Trophoblast cell (in vitro differentiated cells and primary cell): ENCODE results near the gene TRMU.

Source experiments
- DNase-seq, 2 donors: peaks; one replicate each; pipeline ENCODE4 v3.0.0-alpha.2; 2016
- H2AFZ ChIP-seq: 2 replicates; pipeline ENCODE4 v1.6.1; 2013; ENCODE audit warnings: low read length, moderate library complexity, mild to moderate bottlenecking; ENCODE audit not compliant: insufficient read depth, poor library complexity
- H2AK5ac ChIP-seq: 2 replicates; pipeline ENCODE4 v1.6.1; 2013; ENCODE audit warnings: mild to moderate bottlenecking, low read length
- H2BK120ac ChIP-seq: 2 replicates; pipeline ENCODE4 v1.6.1; 2013; ENCODE audit warnings: low read length, mild to moderate bottlenecking, moderate library complexity; ENCODE audit not compliant: insufficient read depth, poor library complexity
- H2BK12ac ChIP-seq: 2 replicates; pipeline ENCODE4 v1.6.1; 2013; ENCODE audit warnings: mild to moderate bottlenecking, low read length, moderate library complexity
- H2BK5ac ChIP-seq: 2 replicates; pipeline ENCODE4 v1.6.1; 2013; ENCODE audit warnings: low read length, low read depth, moderate library complexity, mild to moderate bottlenecking; ENCODE audit not compliant: poor library complexity
- H3K14ac ChIP-seq: 2 replicates; pipeline ENCODE4 v1.6.1; 2013; ENCODE audit warnings: mild to moderate bottlenecking, low read length
- H3K18ac ChIP-seq: 2 replicates; pipeline ENCODE4 v1.6.1; 2013; ENCODE audit warnings: mild to moderate bottlenecking, low read length
- H3K23ac ChIP-seq: 2 replicates; pipeline ENCODE4 v1.6.1; 2013; ENCODE audit warnings: low read length
- H3K27ac ChIP-seq: 2 replicates; pipeline ENCODE4 v1.5.1; 2013; ENCODE audit warnings: low read depth, mild to moderate bottlenecking, inconsistent platforms, low read length, moderate library complexity
- H3K27me3 ChIP-seq: 2 replicates; pipeline ENCODE4 v1.6.1; 2013; ENCODE audit warnings: inconsistent platforms, mild to moderate bottlenecking, low read length, moderate library complexity; ENCODE audit not compliant: insufficient read depth
- H3K36me3 ChIP-seq, 2 experiments: 1 replicate in 1 of 2; 2 replicates in 1 of 2; pipeline ENCODE4 v1.6.1; 2013; ENCODE audit warnings: low read length in 2 of 2, mild to moderate bottlenecking in 2 of 2, moderate library complexity in 1 of 2; ENCODE audit not compliant: insufficient read depth in 2 of 2, control insufficient read depth in 1 of 2
- H3K4ac ChIP-seq: 2 replicates; pipeline ENCODE4 v1.6.1; 2013; ENCODE audit warnings: low read depth, mild to moderate bottlenecking, low read length, moderate library complexity
- H3K4me1 ChIP-seq, 2 experiments: 1 replicate in 1 of 2; 2 replicates in 1 of 2; pipeline ENCODE4 v1.6.1; 2013; ENCODE audit warnings: low read length in 2 of 2, mild to moderate bottlenecking in 2 of 2, moderate library complexity in 1 of 2; ENCODE audit not compliant: insufficient read depth in 2 of 2, control insufficient read depth in 1 of 2
- H3K4me2 ChIP-seq: 2 replicates; pipeline ENCODE4 v1.6.1; 2013; ENCODE audit warnings: inconsistent platforms, mild to moderate bottlenecking, low read length, moderate library complexity
- H3K4me3 ChIP-seq: 2 replicates; pipeline ENCODE4 v1.5.1; 2013; ENCODE audit warnings: mild to moderate bottlenecking, low read depth, low read length, inconsistent platforms
- H3K79me1 ChIP-seq: one replicate; pipeline ENCODE4 v1.6.1; 2013; ENCODE audit warnings: low read length
- H3K79me2 ChIP-seq: 2 replicates; pipeline ENCODE4 v1.6.1; 2013; ENCODE audit warnings: low read length, mild to moderate bottlenecking; ENCODE audit not compliant: control insufficient read depth, insufficient read depth, poor library complexity
- H3K9ac ChIP-seq: 2 replicates; pipeline ENCODE4 v1.6.1; 2013; ENCODE audit warnings: mild to moderate bottlenecking, low read length
- H3K9me3 ChIP-seq: 2 replicates; pipeline ENCODE4 v1.6.1; 2013; ENCODE audit warnings: low read depth, mild to moderate bottlenecking, control low read depth, inconsistent platforms, low read length; ENCODE audit not compliant: insufficient read depth
- H4K12ac ChIP-seq: 2 replicates; pipeline ENCODE4 v1.6.1; 2013; ENCODE audit warnings: low read depth, mild to moderate bottlenecking, low read length, moderate library complexity
- H4K8ac ChIP-seq: 2 replicates; pipeline ENCODE4 v1.6.1; 2013; ENCODE audit warnings: low read depth, mild to moderate bottlenecking, low read length, moderate library complexity
- H4K91ac ChIP-seq: one replicate; pipeline ENCODE4 v1.6.1; 2013; ENCODE audit warnings: low read depth, mild to moderate bottlenecking, low read length, moderate library complexity
- WGBS: extraction: QIAGEN DNeasy Blood & Tissue Kit; methylation state at CpG from one replicate; pipeline ENCODE4 v1.1.7; 2013; ENCODE audit warnings: missing lambda C conversion rate; ENCODE audit not compliant: insufficient read length, insufficient coverage; ENCODE audit errors: extremely low coverage; 5-methylcytosine and 5-hydroxymethylcytosine counted together

TRMU gene

DNA sequence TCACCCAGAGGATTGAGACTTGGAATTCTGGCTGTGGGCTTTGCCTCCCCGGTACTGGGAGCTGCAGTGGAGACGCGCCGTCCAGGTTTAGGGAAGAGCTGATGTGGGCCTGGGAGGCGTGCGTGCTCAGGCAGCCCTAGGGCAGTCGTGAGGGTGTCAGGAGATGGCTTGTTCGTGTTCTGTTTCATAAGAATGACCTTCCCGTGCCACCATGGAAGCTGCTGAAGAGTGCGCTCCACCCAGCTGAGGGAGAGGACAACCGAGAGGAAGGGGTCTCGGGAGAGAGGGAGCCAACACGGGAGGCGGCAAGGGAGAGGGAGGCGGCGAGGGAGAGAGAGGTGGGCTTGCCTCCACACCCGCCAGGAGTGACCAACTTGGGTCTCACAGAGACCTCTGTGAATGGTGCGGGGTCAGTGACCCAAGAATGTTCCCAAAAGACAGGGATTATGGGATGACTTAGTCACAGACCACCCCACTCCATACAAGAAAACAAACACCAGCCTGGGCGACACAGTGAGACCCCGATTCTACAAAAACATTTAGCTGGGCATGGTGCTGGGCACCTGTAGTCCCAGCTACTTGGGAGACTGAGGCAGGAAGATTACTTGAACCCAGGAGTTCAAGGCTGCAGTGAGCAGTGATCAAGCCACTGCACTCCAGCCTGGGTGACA, 14.7 kb upstream of the TRMU start:
- Histone ChIP-seq H3K18ac (no peak overlapping the region), H3K14ac (no peak overlapping the region), H4K8ac (no peak overlapping the region), H4K12ac (no peak overlapping the region), H3K36me3 (peaks cover 66 to 70% of the 10 kb centered on the region in 2 experiments), H2BK12ac (no peak overlapping the region), H3K4me1 (no peaks in the 10 kb centered on the region), H3K9ac (no peak overlapping the region), H3K79me1 (no peaks in the 10 kb centered on the region), H2AFZ (no peak overlapping the region), H3K4me3 (no peak overlapping the region), H3K4me2 (no peak overlapping the region), H3K27me3 (no peaks in the 10 kb centered on the region), H2BK5ac (no peak overlapping the region), H3K23ac (no peak overlapping the region), H2BK120ac (no peak overlapping the region), H3K9me3 (peaks cover 4% of the 10 kb centered on the region), H2AK5ac (no peak overlapping the region), H3K4ac (no peak overlapping the region), H4K91ac (no peak overlapping the region), H3K27ac (no peak overlapping the region), H3K79me2 (no peaks in the 10 kb centered on the region)
- no peak for DNase-seq
- no CpG with 5 or more reads among the region's 20 CpGs for WGBS

DNA sequence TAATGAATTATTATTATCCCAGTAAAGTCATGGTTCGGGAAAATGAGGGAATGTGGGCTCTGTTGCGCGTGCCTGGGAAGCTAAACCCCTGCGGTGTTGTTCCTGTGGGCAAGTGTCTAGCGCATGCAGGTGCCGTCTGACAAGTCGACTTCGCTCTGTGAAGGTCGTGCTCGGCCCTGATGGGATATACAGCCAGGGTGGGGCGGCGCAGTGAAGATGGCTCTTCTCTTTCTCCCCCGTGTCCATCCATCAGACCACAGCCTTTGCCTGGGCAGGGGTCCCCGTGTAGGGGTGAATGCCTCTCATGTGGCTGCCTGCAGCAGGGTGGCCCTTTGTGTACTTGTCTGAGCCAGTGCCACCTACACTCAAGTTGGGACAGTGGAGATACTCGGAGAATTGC, 12.8 kb upstream of the TRMU start:
- DNase-seq: no peak
- no CpG with 5 or more reads among the region's 15 CpGs for WGBS
- Histone ChIP-seq H3K27me3 (no peaks in the 10 kb centered on the region), H3K4ac (no peak overlapping the region), H2BK120ac (no peak overlapping the region), H2AK5ac (no peak overlapping the region), H3K4me1 (no peaks in the 10 kb centered on the region), H3K9ac (no peak overlapping the region), H3K79me2 (no peaks in the 10 kb centered on the region), H3K23ac (no peak overlapping the region), H4K91ac (no peak overlapping the region), H3K9me3 (peaks cover 2% of the 10 kb centered on the region), H3K79me1 (no peaks in the 10 kb centered on the region), H4K8ac (no peak overlapping the region), H2BK12ac (no peak overlapping the region), H3K18ac (no peak overlapping the region), H3K4me3 (no peak overlapping the region), H3K27ac (no peak overlapping the region), H3K36me3 (peaks cover 69 to 73% of the 10 kb centered on the region in 2 experiments), H4K12ac (no peak overlapping the region), H3K4me2 (no peak overlapping the region), H3K14ac (no peak overlapping the region), H2BK5ac (no peak overlapping the region), H2AFZ (no peak overlapping the region)

DNA sequence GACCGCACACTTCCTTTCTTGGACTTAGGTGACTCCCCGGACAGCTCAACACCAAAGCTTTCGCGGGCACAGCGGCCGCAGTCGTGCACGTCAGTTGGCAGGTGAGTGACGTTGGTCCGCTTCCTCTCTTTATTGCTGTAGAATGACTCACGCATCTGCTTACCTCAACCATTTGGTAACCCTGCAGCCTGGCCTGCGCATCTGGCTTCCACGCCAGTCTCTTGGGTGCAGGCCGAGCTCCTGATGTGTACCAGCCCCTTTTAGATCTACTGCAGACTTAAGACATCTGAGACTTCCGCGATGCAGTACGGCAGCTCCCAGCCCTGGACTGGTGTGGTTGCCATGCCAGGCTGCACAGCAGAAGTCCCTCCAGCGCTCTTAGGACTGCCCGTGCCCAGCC, 12.4 kb upstream of the TRMU start:
- no peaks in the 10 kb centered on the region for H3K79me2 ChIP-seq
- no peak overlapping the region for H2BK5ac ChIP-seq
- H3K18ac ChIP-seq: no peak overlapping the region
- no peaks in the 10 kb centered on the region for H3K79me1 ChIP-seq
- H4K8ac ChIP-seq: no peak overlapping the region
- no peak overlapping the region for H4K91ac ChIP-seq
- no peak overlapping the region for H2AK5ac ChIP-seq
- H2BK120ac ChIP-seq: no peak overlapping the region
- no peak overlapping the region for H3K4me2 ChIP-seq
- no peak overlapping the region for H3K4ac ChIP-seq
- no peaks in the 10 kb centered on the region for H3K4me1 ChIP-seq
- no peak overlapping the region for H2BK12ac ChIP-seq
- DNase-seq: no peak
- no peak overlapping the region for H3K23ac ChIP-seq
- H3K9me3 ChIP-seq: no peaks in the 10 kb centered on the region
- H3K27me3 ChIP-seq: no peaks in the 10 kb centered on the region
- no peak overlapping the region for H2AFZ ChIP-seq
- WGBS: no CpG with 5 or more reads among the region's 19 CpGs
- no peak overlapping the region for H3K4me3 ChIP-seq
- peaks cover 67 to 72% of the 10 kb centered on the region in 2 experiments for H3K36me3 ChIP-seq
- no peak overlapping the region for H3K27ac ChIP-seq
- H3K9ac ChIP-seq: no peak overlapping the region
- H4K12ac ChIP-seq: no peak overlapping the region
- no peak overlapping the region for H3K14ac ChIP-seq

DNA sequence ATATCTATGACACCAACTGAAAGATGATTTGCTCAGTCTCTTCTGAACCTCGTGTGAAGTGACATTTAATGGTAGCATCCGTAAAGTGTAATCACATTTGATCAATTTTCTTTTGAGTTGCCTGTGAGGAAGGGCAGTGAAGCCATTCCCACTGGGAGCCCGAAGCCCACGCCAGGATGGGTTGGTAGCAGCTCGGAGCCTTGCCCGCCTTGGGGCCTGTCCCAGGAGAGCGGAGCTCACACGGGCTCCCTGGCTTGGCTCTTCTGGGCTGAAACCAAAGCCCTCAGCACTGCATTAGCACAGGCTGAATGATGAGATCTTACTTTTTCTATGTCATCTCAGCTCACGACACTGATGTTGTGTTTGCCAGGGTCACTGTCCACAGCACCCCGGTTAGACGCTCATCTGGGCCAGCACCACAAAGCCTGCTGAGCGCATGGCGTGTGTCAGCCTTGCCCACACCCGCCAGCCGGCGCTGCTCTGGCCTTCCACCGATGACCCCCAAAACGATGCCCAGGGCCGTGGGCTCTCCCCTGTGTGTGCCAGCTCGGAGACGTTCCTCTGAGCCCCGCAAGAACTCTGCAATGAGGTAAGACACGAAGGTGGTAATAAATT, 9.3 kb upstream of the TRMU start:
- Histone ChIP-seq H4K12ac (no peak overlapping the region), H2BK120ac (no peak overlapping the region), H2BK12ac (no peak overlapping the region), H3K4me2 (no peak overlapping the region), H3K9ac (no peak overlapping the region), H3K23ac (no peak overlapping the region), H2AFZ (no peak overlapping the region), H3K79me1 (no peaks in the 10 kb centered on the region), H3K79me2 (no peaks in the 10 kb centered on the region), H3K4ac (no peak overlapping the region), H2BK5ac (no peak overlapping the region), H3K18ac (no peak overlapping the region), H4K91ac (no peak overlapping the region), H3K36me3 (peaks cover 71 to 75% of the 10 kb centered on the region in 2 experiments), H3K27ac (no peak overlapping the region), H3K4me1 (no peaks in the 10 kb centered on the region), H3K4me3 (no peak overlapping the region), H2AK5ac (no peak overlapping the region), H3K27me3 (no peaks in the 10 kb centered on the region), H3K9me3 (no peaks in the 10 kb centered on the region), H3K14ac (no peak overlapping the region), H4K8ac (no peak overlapping the region)
- WGBS: no CpG with 5 or more reads among the region's 23 CpGs
- DNase-seq: no peak
